Trophoblast cell (in vitro differentiated cells and primary cell): ENCODE measurements around the gene LONRF2.
"Not testable (repeated sequence)": the region's sequence is repeated elsewhere in the genome, so short reads cannot be mapped to it uniquely, and the experiment has no call there.

ENCODE experiments used
- DNase-seq, 2 donors: peaks; one replicate each; pipeline ENCODE4 v3.0.0-alpha.2; 2016
- H2AFZ ChIP-seq: 2 replicates; pipeline ENCODE4 v1.6.1; 2013; ENCODE audit warnings: low read length, moderate library complexity, mild to moderate bottlenecking; ENCODE audit not compliant: insufficient read depth, poor library complexity
- H2AK5ac ChIP-seq: 2 replicates; pipeline ENCODE4 v1.6.1; 2013; ENCODE audit warnings: mild to moderate bottlenecking, low read length
- H2BK120ac ChIP-seq: 2 replicates; pipeline ENCODE4 v1.6.1; 2013; ENCODE audit warnings: low read length, mild to moderate bottlenecking, moderate library complexity; ENCODE audit not compliant: insufficient read depth, poor library complexity
- H2BK12ac ChIP-seq: 2 replicates; pipeline ENCODE4 v1.6.1; 2013; ENCODE audit warnings: mild to moderate bottlenecking, low read length, moderate library complexity
- H2BK5ac ChIP-seq: 2 replicates; pipeline ENCODE4 v1.6.1; 2013; ENCODE audit warnings: low read length, low read depth, moderate library complexity, mild to moderate bottlenecking; ENCODE audit not compliant: poor library complexity
- H3K14ac ChIP-seq: 2 replicates; pipeline ENCODE4 v1.6.1; 2013; ENCODE audit warnings: mild to moderate bottlenecking, low read length
- H3K18ac ChIP-seq: 2 replicates; pipeline ENCODE4 v1.6.1; 2013; ENCODE audit warnings: mild to moderate bottlenecking, low read length
- H3K23ac ChIP-seq: 2 replicates; pipeline ENCODE4 v1.6.1; 2013; ENCODE audit warnings: low read length
- H3K27ac ChIP-seq: 2 replicates; pipeline ENCODE4 v1.5.1; 2013; ENCODE audit warnings: low read depth, mild to moderate bottlenecking, inconsistent platforms, low read length, moderate library complexity
- H3K27me3 ChIP-seq: 2 replicates; pipeline ENCODE4 v1.6.1; 2013; ENCODE audit warnings: inconsistent platforms, mild to moderate bottlenecking, low read length, moderate library complexity; ENCODE audit not compliant: insufficient read depth
- H3K36me3 ChIP-seq, 2 experiments: 1 replicate in 1 of 2; 2 replicates in 1 of 2; pipeline ENCODE4 v1.6.1; 2013; ENCODE audit warnings: low read length in 2 of 2, mild to moderate bottlenecking in 2 of 2, moderate library complexity in 1 of 2; ENCODE audit not compliant: insufficient read depth in 2 of 2, control insufficient read depth in 1 of 2
- H3K4ac ChIP-seq: 2 replicates; pipeline ENCODE4 v1.6.1; 2013; ENCODE audit warnings: low read depth, mild to moderate bottlenecking, low read length, moderate library complexity
- H3K4me1 ChIP-seq, 2 experiments: 1 replicate in 1 of 2; 2 replicates in 1 of 2; pipeline ENCODE4 v1.6.1; 2013; ENCODE audit warnings: low read length in 2 of 2, mild to moderate bottlenecking in 2 of 2, moderate library complexity in 1 of 2; ENCODE audit not compliant: insufficient read depth in 2 of 2, control insufficient read depth in 1 of 2
- H3K4me2 ChIP-seq: 2 replicates; pipeline ENCODE4 v1.6.1; 2013; ENCODE audit warnings: inconsistent platforms, mild to moderate bottlenecking, low read length, moderate library complexity
- H3K4me3 ChIP-seq: 2 replicates; pipeline ENCODE4 v1.5.1; 2013; ENCODE audit warnings: mild to moderate bottlenecking, low read depth, low read length, inconsistent platforms
- H3K79me1 ChIP-seq: one replicate; pipeline ENCODE4 v1.6.1; 2013; ENCODE audit warnings: low read length
- H3K79me2 ChIP-seq: 2 replicates; pipeline ENCODE4 v1.6.1; 2013; ENCODE audit warnings: low read length, mild to moderate bottlenecking; ENCODE audit not compliant: control insufficient read depth, insufficient read depth, poor library complexity
- H3K9ac ChIP-seq: 2 replicates; pipeline ENCODE4 v1.6.1; 2013; ENCODE audit warnings: mild to moderate bottlenecking, low read length
- H3K9me3 ChIP-seq: 2 replicates; pipeline ENCODE4 v1.6.1; 2013; ENCODE audit warnings: low read depth, mild to moderate bottlenecking, control low read depth, inconsistent platforms, low read length; ENCODE audit not compliant: insufficient read depth
- H4K12ac ChIP-seq: 2 replicates; pipeline ENCODE4 v1.6.1; 2013; ENCODE audit warnings: low read depth, mild to moderate bottlenecking, low read length, moderate library complexity
- H4K8ac ChIP-seq: 2 replicates; pipeline ENCODE4 v1.6.1; 2013; ENCODE audit warnings: low read depth, mild to moderate bottlenecking, low read length, moderate library complexity
- H4K91ac ChIP-seq: one replicate; pipeline ENCODE4 v1.6.1; 2013; ENCODE audit warnings: low read depth, mild to moderate bottlenecking, low read length, moderate library complexity
- WGBS: extraction: QIAGEN DNeasy Blood & Tissue Kit; methylation state at CpG from one replicate; pipeline ENCODE4 v1.1.7; 2013; ENCODE audit warnings: missing lambda C conversion rate; ENCODE audit not compliant: insufficient read length, insufficient coverage; ENCODE audit errors: extremely low coverage; 5-methylcytosine and 5-hydroxymethylcytosine counted together

LONRF2 gene

DNA sequence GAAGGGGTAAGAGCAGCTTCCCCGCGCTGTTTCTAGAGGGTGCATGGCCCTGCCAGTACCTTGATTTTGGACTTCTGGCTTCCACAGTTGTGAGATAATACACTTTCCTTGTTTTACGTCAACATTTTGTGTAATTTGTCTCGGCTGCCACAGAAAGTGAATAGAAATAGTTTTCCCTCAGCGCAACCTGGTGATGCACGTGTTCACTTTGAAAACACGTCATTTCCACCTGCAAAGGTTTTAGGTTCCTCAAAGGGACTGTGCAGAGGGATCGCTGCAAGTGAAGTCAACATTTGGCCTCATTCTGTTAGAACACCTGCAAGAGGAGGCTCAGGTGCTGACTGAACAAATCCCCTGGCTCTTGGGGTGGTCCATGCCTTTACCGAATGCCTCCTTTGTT is 71.7 kb downstream of the LONRF2 start:
- H4K8ac ChIP-seq, result no peak overlapping the region
- no CpG with 5 or more reads among the region's 9 CpGs for WGBS
- no peak overlapping the region for H3K4me2 ChIP-seq

GRCh38 chr2:100248971-100249370 is 73.3 kb downstream of the LONRF2 start:
- Histone ChIP-seq H3K18ac (no peak overlapping the region), H2AFZ (no peak overlapping the region), H2BK12ac (no peak overlapping the region), H3K27ac (no peak overlapping the region), H3K4me3 (no peak overlapping the region), H2BK120ac (no peak overlapping the region), H3K79me1 (peaks cover 5% of the 10 kb centered on the region), H4K91ac (peak overlapping the region; percentile 32), H3K23ac (no peak overlapping the region), H3K9me3 (peaks cover 1% of the 10 kb centered on the region), H3K4me1 (peaks cover 4 to 9% of the 10 kb centered on the region in 2 experiments), H3K14ac (no peak overlapping the region), H2BK5ac (peak overlapping the region; percentile 50), H3K4me2 (no peak overlapping the region), H2AK5ac (no peak overlapping the region), H3K4ac (no peak overlapping the region), H3K36me3 (no peaks in the 10 kb centered on the region), H4K12ac (no peak overlapping the region), H3K27me3 (no peaks in the 10 kb centered on the region), H4K8ac (no peak overlapping the region), H3K79me2 (no peaks in the 10 kb centered on the region), H3K9ac (no peak overlapping the region)
- WGBS, result no CpG with 5 or more reads among the region's 5 CpGs
- DNase-seq, result no peak

More for the DNA sequence above, 71.7 kb downstream of the LONRF2 start:
- Histone ChIP-seq H3K23ac (no peak overlapping the region), H3K79me2 (no peaks in the 10 kb centered on the region), H3K9ac (no peak overlapping the region), H3K4ac (no peak overlapping the region), H3K18ac (no peak overlapping the region), H2BK12ac (no peak overlapping the region), H4K91ac (no peak overlapping the region), H3K4me1 (peaks cover 4 to 9% of the 10 kb centered on the region in 2 experiments), H2AK5ac (no peak overlapping the region), H3K27me3 (no peaks in the 10 kb centered on the region), H4K12ac (no peak overlapping the region), H2AFZ (no peak overlapping the region), H3K36me3 (no peaks in the 10 kb centered on the region), H3K4me3 (no peak overlapping the region), H3K27ac (no peak overlapping the region), H2BK120ac (no peak overlapping the region), H2BK5ac (no peak overlapping the region), H3K79me1 (peaks cover 3% of the 10 kb centered on the region), H3K9me3 (peaks cover 1% of the 10 kb centered on the region), H3K14ac (no peak overlapping the region)
- DNase-seq, result no peak

DNA sequence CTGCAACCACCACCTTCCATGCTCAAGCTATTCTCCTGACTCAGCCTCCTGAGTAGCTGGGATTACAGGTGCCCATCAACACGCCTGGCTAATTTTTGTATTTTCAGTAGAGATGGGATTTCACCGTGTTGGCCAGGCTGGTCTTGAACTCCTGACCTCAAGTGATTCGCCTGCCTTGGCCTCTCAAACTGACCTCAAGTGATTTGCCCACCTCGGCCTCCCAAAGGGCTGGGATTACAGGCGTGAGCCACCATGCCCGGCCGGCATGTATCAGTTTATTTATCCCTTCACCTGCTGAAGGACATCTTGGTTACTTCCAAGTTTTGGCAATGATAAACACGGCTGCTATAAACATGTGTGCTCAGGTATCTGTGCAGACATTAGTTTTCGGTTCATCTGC is 73.7 kb downstream of the LONRF2 start:
- H3K9me3 ChIP-seq, H4K8ac ChIP-seq, H3K27ac ChIP-seq, H4K91ac ChIP-seq, H3K18ac ChIP-seq, H3K36me3 ChIP-seq, H3K4me2 ChIP-seq, DNase-seq, H3K23ac ChIP-seq, H3K79me2 ChIP-seq, H2BK120ac ChIP-seq, H3K27me3 ChIP-seq, H2BK5ac ChIP-seq, H3K79me1 ChIP-seq, H2AK5ac ChIP-seq, H3K4ac ChIP-seq, H3K4me3 ChIP-seq, H3K14ac ChIP-seq, H4K12ac ChIP-seq, H3K9ac ChIP-seq, H3K4me1 ChIP-seq, H2AFZ ChIP-seq, H2BK12ac ChIP-seq: not testable (repeated sequence)
- WGBS, result no CpG with 5 or more reads among the region's 9 CpGs

- Histone ChIP-seq H3K36me3 (no peaks in the 10 kb centered on the region), H3K79me2 (no peaks in the 10 kb centered on the region), H3K79me1 (peaks cover 5% of the 10 kb centered on the region), H3K9me3 (peaks cover 1% of the 10 kb centered on the region), H4K91ac (no peak overlapping the region), H3K23ac (no peak overlapping the region), H2BK12ac (no peak overlapping the region), H3K27me3 (no peaks in the 10 kb centered on the region), H3K9ac (no peak overlapping the region), H2BK5ac (no peak overlapping the region), H4K8ac (no peak overlapping the region), H3K4me3 (no peak overlapping the region), H3K18ac (no peak overlapping the region), H3K4me2 (no peak overlapping the region), H2BK120ac (no peak overlapping the region), H3K4me1 (peaks cover 4 to 9% of the 10 kb centered on the region in 2 experiments), H3K14ac (no peak overlapping the region), H3K4ac (no peak overlapping the region), H2AK5ac (no peak overlapping the region), H4K12ac (no peak overlapping the region), H2AFZ (no peak overlapping the region), H3K27ac (no peak overlapping the region)
- no peak for DNase-seq
- no CpG with 5 or more reads among the region's 4 CpGs for WGBS
Measured at GRCh38 chr2:100248044-100248330, 74.3 kb downstream of the LONRF2 start.
